ENCODE measurements around the gene SLC8A3.

The SLC8A3 gene

GRCh38 chr14:70114621-70115156 lies 74.1 kb downstream of the SLC8A3 start:
- DNase-seq = no peak

- DNase-seq = no peak
Observed at GRCh38 chr14:70113211-70113610, 75.5 kb downstream of the SLC8A3 start.

- DNase-seq = no peak
Observed at GRCh38 chr14:70108419-70108818, 80.3 kb downstream of the SLC8A3 start.

- no peak for DNase-seq
Observed at GRCh38 chr14:70107309-70107708, 81.4 kb downstream of the SLC8A3 start.

GRCh38 chr14:70100071-70100470 lies 88.7 kb downstream of the SLC8A3 start:
- no peak for DNase-seq

GRCh38 chr14:70098250-70098809 lies 90.4 kb downstream of the SLC8A3 start:
- DNase-seq = no peak

GRCh38 chr14:70097576-70098249 lies 91.0 kb downstream of the SLC8A3 start:
- no peak for DNase-seq

- DNase-seq = no peak
Observed at GRCh38 chr14:70096866-70097265, 91.9 kb downstream of the SLC8A3 start.

GRCh38 chr14:70094631-70095030 lies 94.1 kb downstream of the SLC8A3 start:
- DNase-seq = no peak

- no peak for DNase-seq
Observed at GRCh38 chr14:70094106-70094505, 94.6 kb downstream of the SLC8A3 start.

GRCh38 chr14:70093156-70093555 lies 95.6 kb downstream of the SLC8A3 start:
- DNase-seq = no peak

GRCh38 chr14:70087380-70087697 lies 101.4 kb downstream of the SLC8A3 start:
- DNase-seq = no peak

GRCh38 chr14:70086685-70087379 lies 101.9 kb downstream of the SLC8A3 start:
- DNase-seq = peak in 1 of 5 experiments; percentile 22

GRCh38 chr14:70084226-70084625 lies 104.5 kb downstream of the SLC8A3 start:
- no peak for DNase-seq

GRCh38 chr14:70082394-70082793 lies 106.4 kb downstream of the SLC8A3 start:
- DNase-seq = no peak

- DNase-seq = no peak
Observed at GRCh38 chr14:70080076-70080475, 108.7 kb downstream of the SLC8A3 start.

- DNase-seq = no peak
Observed at GRCh38 chr14:70078329-70078728, 110.4 kb downstream of the SLC8A3 start.

GRCh38 chr14:70077720-70078119 lies 111.0 kb downstream of the SLC8A3 start:
- DNase-seq = no peak

GRCh38 chr14:70077005-70077404 lies 111.7 kb downstream of the SLC8A3 start:
- DNase-seq = no peak

- peak in 3 of 5 experiments; percentile 2 to 46 (median 4) for DNase-seq
Observed at GRCh38 chr14:70073924-70074566, 114.7 kb downstream of the SLC8A3 start.

GRCh38 chr14:70069186-70069585 lies 119.6 kb downstream of the SLC8A3 start:
- no peak for DNase-seq

- no peak for DNase-seq
Observed at GRCh38 chr14:70067810-70068209, 120.9 kb downstream of the SLC8A3 start.

GRCh38 chr14:70064136-70064865 lies 124.5 kb downstream of the SLC8A3 start:
- no peak for DNase-seq
